HG02763 (cell line): ENCODE results near the gene MAGI3.
"Not testable (repeated sequence)": the region's sequence is repeated elsewhere in the genome, so short reads cannot be mapped to it uniquely, and the experiment has no call there.

Experiments
- ATAC-seq: cut with Tn5 transposase; IDR thresholded peaks from one replicate; pipeline ENCODE4 v1.9.1; 2021; ENCODE audit warnings: mild to moderate bottlenecking, moderate library complexity; ENCODE audit not compliant: unreplicated experiment

Gene MAGI3

DNA sequence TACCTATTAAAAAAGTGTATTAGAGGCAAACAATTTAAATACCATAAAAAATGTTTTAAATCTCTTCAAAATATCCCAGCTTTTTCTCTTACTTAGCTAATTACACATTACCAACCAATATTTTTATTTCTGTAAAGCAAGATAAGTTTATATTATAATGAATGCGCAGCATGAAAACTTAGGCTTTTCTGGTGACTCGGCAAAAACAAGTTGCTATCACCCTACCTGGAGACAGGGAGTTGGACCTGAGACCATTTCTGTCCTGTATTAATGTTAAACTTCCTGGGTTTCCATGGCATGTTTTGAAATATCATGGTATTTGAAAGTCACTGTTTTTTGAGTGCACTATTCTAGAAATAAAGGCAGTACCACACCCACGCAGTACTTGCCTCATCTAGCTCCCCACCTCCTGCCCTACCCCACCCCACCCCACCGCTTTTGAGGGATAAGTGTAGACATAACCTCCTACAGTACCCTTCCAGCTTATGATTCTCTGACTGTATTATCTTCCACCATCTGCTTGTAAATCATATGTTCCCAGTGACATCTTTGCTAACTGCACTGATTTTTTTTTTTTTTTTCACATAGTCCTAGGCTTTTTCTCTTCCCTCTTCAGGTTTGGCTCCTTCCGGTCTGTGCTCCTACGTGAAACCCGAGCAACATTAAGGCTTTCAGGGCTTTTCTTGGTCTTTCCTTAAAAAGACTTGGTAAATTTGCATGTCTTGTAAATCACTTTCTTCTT is 291.5 kb downstream of the MAGI3 start:
- no peak for ATAC-seq

DNA sequence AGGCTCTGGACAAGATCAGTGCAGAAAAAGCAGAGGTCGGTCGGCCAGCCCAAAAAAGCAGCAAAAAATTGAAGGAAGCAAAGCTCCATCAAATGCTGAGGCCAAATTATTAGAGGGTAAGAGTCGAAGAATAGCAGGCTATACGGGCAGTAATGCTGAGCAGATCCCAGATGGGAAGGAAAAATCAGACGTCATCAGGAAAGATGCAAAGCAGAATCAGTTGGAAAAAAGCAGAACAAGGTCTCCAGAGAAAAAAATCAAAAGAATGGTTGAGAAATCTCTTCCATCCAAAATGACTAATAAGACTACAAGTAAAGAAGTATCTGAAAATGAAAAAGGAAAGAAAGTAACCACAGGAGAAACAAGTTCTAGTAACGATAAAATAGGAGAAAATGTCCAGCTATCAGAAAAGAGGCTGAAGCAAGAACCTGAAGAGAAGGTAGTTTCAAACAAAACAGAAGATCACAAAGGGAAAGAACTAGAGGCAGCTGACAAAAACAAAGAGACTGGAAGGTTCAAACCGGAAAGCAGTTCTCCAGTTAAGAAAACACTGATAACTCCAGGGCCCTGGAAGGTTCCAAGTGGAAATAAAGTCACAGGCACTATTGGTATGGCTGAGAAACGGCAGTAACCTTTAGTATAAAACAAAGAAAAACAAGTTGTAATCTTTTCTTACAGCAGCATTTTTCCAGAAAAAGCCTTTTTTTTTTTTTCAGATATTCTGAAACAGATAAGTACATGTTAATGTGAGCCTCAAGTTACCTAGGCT is 293.3 kb downstream of the MAGI3 start:
- no peak for ATAC-seq

DNA sequence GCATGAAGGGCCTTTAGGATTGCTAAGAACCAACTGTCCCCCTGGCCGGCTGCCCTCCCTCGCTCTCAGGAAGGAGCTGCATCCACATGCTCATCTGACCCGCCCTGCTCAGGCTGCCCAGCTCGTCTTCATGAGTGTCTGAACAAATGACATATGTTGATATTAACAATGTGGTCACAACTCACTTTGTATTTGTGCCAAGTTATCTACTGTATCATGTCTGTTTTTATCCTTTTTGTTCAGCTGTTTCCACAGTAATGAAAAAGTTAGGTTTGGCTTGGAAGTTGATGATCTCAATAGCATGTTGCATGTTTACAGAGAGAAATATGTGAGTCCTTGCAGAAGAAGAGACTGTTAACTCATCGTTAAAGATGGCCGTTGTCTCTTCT is 293.8 kb downstream of the MAGI3 start:
- ATAC-seq: no peak

DNA sequence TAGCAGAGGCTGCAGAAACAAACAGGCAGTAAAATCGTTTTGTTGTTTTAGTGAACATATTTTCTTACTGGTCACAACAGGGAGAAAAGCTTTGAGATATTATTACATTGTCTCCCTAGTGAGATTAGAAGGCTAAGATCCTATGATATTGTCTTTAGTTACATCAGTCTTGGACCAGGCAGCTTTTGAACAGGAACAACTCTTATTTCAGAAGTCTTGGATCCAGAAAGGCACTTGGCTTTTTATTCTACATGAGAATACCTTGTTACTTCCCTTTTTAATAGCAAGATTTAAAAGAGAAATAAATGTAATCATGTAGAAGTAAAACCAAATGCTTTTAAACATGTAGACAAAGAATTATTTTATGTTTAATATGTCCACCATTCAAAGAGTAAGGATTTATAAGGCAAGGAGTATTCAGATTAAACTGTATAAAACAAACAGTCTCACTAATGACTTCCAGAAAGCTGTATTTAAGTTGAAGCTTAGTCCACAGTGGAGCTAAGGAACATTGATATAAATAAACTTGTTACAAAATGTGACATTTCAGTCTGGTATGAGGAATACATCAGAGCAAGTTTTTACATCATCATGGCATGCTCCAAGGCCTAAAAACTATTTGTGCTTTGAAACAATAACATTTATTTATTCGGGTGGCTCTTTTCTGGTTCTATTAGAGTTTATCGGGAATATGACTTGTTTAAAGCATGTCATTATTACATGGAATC is 296.7 kb downstream of the MAGI3 start:
- no peak for ATAC-seq

DNA sequence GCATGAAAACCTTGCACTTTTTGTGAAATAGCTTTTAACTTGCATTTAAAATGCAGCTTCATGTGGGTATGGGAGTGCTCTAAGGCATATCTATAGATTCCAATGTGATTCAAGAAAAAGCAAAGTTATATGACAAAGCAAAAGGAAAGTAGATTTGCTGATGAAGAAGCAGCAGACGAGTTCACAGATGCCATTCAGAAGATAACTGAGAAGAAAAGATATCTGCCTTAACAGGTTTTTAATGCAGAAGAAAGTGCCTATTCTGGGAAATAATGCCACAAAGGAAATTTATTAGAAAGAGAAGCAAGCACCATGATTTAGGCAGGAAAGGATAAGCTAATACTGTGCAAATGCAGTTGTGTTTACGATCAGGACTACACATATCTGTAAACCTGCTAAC is 300.9 kb downstream of the MAGI3 start:
- no peak for ATAC-seq

DNA sequence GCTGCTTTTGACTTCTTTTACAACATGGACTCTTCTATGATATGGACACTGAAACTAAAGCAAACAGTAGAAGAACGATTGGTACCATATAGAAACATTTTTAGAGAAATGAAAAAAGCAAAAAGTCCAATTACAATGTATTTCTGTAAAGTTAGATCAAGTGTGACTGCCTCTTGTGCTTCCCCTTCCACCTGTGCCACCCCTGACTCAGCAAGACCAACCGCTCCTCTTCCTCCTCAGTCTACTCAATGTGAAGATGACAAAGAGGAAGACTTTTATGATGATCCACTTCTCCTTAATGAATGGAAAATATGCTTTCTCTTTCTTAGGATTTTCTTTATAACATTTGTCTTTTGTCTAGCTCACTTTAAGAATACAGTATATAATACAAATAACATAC is 302.0 kb downstream of the MAGI3 start:
- no peak for ATAC-seq

DNA sequence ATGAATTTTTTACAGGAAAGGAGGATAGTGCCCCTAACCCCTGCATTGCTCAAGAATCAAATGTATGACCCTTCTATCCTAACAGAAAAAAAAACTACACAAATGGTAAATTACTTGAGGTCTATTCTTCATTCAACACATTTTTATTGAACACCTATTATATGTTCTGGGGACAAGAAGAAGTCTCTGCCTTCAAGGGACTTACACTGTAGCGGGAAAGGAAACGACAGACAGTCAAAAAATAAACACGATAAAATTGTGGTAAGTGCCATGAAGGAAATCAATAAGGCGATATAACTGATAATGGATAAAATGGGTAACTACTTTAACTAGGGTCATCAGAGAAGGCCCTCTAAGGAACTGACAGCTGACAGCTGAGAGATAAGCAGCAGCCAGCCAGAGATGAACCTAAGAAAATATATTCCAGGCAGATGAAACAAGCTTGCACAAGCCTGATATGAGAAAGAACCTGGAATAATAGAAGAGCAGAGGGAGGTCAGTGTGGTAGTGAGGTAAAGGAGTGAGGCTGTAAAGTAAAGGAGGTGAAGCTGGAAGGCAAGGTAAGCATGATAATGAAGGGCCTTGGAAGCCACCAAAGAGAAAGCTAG is 302.6 kb downstream of the MAGI3 start:
- ATAC-seq: no peak

DNA sequence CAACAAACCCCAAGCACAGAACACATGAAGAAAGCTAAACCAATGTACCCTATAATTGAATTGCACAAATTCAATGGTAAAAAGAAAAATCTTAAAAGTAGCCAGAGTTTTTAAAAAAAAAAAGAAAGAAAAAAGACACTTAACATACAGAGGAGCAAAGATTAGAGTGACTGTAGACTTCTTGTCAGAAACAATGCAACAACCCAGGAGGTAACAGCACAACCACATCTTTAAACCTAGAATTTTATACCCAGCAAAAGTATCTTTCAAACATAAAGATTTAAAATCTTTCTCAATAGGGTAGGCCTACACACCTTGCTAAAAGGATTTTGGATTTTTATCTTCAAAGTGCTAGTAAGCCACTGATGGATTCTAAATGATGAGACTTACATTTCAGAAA is 304.6 kb downstream of the MAGI3 start:
- ATAC-seq: no peak

DNA sequence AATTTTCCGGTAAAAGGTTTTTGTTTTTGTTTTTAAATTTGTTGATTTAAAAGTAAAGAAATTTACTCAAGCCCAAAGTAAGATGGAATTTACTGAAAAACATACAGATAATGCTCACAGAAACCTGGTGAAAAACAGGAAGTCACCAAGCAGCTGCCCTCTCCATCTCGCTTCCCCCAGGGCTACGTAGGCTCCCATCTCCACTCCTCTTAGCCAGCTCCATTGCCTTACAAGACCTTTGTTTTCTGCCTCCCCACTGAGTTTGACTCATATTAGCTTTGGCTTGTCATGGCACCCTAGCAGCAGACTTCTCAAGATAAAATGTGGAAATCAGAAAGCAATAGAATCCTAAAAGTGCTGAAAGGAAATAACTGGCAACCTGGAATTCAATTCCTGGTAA is 311.1 kb downstream of the MAGI3 start:
- ATAC-seq: no peak

DNA sequence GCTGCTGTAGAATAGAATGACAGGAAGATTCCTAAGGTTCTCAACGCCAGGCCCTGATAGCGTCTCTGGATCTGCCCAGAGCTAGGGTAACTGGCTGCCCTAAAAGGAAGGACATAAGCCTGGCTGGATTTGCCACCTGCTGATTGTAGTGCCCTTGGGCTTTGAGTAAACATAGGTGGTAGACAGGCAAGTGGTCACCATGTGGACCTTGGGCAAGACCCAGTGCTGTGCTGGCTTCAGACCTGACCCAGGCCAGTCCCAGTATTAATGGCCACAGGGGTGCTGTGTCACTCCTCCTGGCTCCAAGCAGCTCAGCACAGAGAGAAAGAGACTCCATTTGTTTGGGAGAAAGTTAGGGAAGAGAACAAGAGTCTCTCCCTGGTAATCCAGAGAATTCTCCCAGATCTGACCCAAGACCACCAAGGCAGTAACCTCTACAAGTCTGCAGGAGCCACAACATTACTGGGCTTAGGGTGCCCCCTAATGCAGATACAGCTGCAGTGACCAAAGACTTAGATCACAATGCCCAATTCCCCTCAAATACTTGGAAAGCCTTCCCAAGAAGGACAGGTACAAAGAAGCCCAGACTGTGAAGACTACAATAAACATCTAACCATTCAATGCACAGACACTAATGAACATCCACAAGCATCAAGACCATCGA is 324.4 kb downstream of the MAGI3 start:
- ATAC-seq: no peak

DNA sequence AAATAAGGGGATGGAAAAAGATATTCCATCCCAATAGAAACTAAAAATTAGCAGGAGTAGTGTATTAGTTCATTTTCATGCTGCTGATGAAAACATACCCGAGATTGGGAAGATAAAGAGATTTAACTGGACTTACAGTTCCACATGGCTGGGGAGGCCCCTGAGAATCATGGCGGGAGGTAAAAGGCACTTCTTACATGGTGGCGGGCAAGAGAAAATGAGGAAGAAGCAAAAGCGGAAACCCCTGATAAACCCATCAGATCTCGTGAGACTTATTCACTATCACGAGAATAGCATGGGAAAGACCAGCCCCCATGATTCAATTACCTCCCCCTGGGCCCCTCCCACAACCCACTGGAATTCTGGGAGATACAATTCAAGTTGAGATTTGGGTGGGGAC is 327.2 kb downstream of the MAGI3 start:
- ATAC-seq: not testable (repeated sequence)

DNA sequence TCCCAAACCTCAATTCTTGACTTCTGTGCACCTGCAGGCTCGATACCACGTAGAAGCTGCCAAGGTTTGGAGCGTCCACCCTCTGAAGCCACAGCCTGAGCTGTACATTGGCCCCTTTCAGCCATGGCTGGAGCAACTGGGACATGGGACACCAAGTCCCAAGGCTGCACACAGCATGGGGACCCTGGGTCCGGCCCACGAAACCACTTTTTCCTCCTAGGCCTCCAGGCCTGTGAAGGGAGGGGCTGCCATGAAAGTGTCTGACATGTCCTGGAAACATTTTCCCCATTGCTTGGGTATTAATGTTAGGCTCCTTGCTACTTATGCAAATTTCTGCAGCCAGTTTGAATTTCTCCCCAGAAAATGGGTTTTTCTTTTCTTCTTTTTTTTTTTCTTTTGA is 328.3 kb downstream of the MAGI3 start:
- not testable (repeated sequence) for ATAC-seq

DNA sequence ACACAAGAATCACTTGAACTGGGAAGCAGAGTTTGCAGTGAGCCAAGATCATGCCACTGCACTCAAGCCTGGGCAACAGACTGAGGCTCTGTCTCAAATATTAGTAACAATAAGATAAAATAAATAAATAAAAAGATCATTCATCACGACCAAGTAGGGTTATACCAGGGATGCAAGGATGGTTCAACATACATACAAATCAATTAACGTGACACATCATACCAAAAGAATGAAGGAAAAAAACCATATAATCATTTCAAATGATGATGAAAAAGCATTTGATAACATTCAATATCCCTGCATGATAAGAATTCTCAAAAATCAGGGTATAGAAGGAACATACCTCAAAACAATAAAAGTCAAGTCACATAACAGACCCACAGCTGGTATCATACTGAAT is 330.7 kb downstream of the MAGI3 start:
- ATAC-seq: no peak

DNA sequence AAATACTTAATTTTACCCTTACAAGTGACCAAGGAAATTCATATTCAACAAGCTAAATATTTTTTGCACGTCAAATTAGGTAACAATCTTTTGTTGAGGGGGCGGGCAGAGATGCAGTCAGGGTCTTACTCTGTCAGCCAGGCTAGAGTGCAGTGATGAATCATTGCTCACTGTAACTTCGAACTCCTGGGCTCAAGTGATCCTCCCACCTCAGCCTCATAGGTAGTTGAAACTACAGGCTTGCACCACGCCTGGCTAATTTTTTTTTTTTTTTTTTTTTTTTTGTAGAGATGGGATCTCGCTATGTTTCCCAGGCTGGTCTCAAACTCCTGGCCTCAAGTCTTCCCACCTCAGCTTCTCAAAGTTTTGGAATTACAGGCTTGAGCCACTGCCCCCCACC is 342.5 kb downstream of the MAGI3 start:
- ATAC-seq: no peak

DNA sequence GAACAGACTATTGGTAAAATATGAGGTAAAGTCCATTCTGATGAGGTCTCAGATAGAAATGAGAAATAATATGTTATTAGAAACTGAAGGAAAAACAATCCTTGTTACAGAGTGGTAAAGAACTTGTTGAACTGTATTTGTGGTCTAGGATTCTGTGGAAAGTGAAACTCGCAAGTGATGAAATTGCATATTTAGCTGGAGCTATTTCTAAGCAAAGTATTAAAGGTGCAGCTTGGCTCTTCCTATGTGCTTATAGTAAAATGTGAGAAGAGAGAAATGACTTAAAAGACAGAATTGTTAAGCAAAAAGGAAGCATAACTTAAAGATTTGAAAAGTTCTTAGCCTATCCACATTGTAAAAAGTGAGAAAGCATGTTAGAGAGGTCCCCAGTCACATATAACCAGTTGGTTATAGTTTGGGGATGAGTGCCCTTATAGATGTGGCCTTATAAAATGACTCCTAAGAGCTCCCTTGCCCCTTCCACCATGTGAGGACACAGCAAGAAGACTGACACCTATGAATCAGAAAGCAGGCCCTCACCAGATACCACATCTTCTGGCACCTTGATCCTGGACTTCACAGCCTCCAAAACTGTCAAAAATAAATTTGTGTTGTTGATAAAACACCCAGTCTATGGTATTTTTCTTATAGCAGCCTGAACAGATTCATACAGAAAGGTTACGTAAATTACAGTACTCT is 344.2 kb downstream of the MAGI3 start:
- ATAC-seq: no peak
